B cell (primary cell): Measurements from ENCODE around the gene FBXW4. TPM values are rescaled to one million over a fixed set of nuclear protein-coding genes. Genes with fewer than 3 reads are reported as not detected.

Experiments
- ATAC-seq: fragments of 200-7000 bp; cut with Tn5 transposase; one replicate; pipeline ENCODE4 v1.10.0; 2021; ENCODE audit warnings: low read depth, mild to moderate bottlenecking, moderate number of reproducible peaks, moderate library complexity
- CTCF ChIA-PET: fragments of 350-600 bp; sonication (Branson Sonifier 250); formaldehyde crosslinking; loops from one replicate; lab custom pipeline; 2021; ENCODE audit warnings: antibody characterized with exemption, inconsistent platforms; lab: Charles Lee
- POLR2A ChIA-PET: fragments of 350-600 bp; sonication (Branson Sonifier 250); formaldehyde crosslinking; loops from one replicate; lab custom pipeline; 2021; ENCODE audit warnings: antibody characterized with exemption; lab: Charles Lee
- DNase-seq: peaks from one replicate; pipeline ENCODE4 v3.0.0; 2013
- H2AFZ ChIP-seq: 2 replicates; pipeline ENCODE4 v1.6.1; 2012; ENCODE audit warnings: mild to moderate bottlenecking, low read depth, low read length; ENCODE audit not compliant: insufficient read depth, poor library complexity, severe bottlenecking
- H3K27ac ChIP-seq, 2 donors: 1 replicate in 1 of 2; 2 replicates in 1 of 2; pipeline ENCODE4 v1.5.1; 2012 to 2013; ENCODE audit warnings: low read length in 2 of 2, mild to moderate bottlenecking in 2 of 2, moderate library complexity in 1 of 2
- H3K27me3 ChIP-seq, 4 experiments: fragments of 200-600 bp in 1 of 4; sonication (generic) in 1 of 4; replicated peaks in 1 of 4; 1 replicate in 2 of 4; 2 replicates in 2 of 4; pipeline versions ENCODE4 v1.6.1 to v1.7.0; 2013 to 2016; ENCODE audit warnings: low read length in 3 of 4, mild to moderate bottlenecking in 2 of 4, mixed read lengths in 1 of 4, moderate library complexity in 1 of 4; ENCODE audit not compliant: insufficient read depth in 4 of 4, control insufficient read depth in 3 of 4; ENCODE audit errors: control extremely low read depth in 1 of 4
- H3K36me3 ChIP-seq, 2 experiments: replicated peaks in 1 of 2; 1 replicate in 1 of 2; 2 replicates in 1 of 2; pipeline versions ENCODE4 v1.6.1 to v1.7.1; 2013; ENCODE audit warnings: low read length in 1 of 2; ENCODE audit not compliant: insufficient read depth in 2 of 2, control insufficient read depth in 1 of 2; ENCODE audit errors: control extremely low read depth in 1 of 2, extremely low read depth in 1 of 2
- H3K4me1 ChIP-seq, 2 donors: fragments of 200-600 bp in 1 of 2; sonication (generic) in 1 of 2; 1 replicate in 1 of 2; 2 replicates in 1 of 2; pipeline versions ENCODE4 v1.5.1 to v1.6.1; 2013 to 2017; ENCODE audit warnings: low read length in 2 of 2; ENCODE audit not compliant: control insufficient read depth in 2 of 2, insufficient read depth in 2 of 2
- H3K4me2 ChIP-seq: replicated peaks from 2 replicates; pipeline ENCODE3; 2012; ENCODE audit warnings: mild to moderate bottlenecking, low read depth, low read length; ENCODE audit not compliant: poor library complexity, severe bottlenecking
- H3K4me3 ChIP-seq, 5 experiments: fragments of 200-600 bp in 1 of 5; sonication (generic) in 1 of 5; 1 replicate in 3 of 5; 2 replicates in 2 of 5; pipeline versions ENCODE4 v1.5.1 to v1.7.0; 2011 to 2016; ENCODE audit warnings: low read length in 4 of 5, mild to moderate bottlenecking in 4 of 5, low read depth in 2 of 5, control low read depth in 1 of 5, moderate library complexity in 1 of 5; ENCODE audit not compliant: insufficient read depth in 1 of 5; ENCODE audit errors: control extremely low read depth in 1 of 5, extremely low read depth in 1 of 5
- H3K79me2 ChIP-seq: fragments of 200-600 bp; sonication (generic); one replicate; pipeline ENCODE4 v1.6.0; 2016; ENCODE audit warnings: low read length; ENCODE audit not compliant: control insufficient read depth, insufficient read depth
- H3K9ac ChIP-seq: fragments of 200-600 bp; sonication (generic); 2 replicates; pipeline ENCODE4 v1.6.1; 2017; ENCODE audit warnings: mild to moderate bottlenecking, low read length, moderate library complexity
- H3K9me3 ChIP-seq, 3 donors: one replicate each; pipeline versions ENCODE4 v1.6.1 to v1.7.1; 2013; ENCODE audit warnings: low read length in 2 of 3; ENCODE audit not compliant: control insufficient read depth in 2 of 3, insufficient read depth in 1 of 3; ENCODE audit errors: control extremely low read depth in 1 of 3
- H4K20me1 ChIP-seq: 2 replicates; pipeline ENCODE4 v1.6.0; 2012; ENCODE audit warnings: mild to moderate bottlenecking, low read length; ENCODE audit not compliant: insufficient read depth, control insufficient read depth, poor library complexity, severe bottlenecking
- H3K27ac Mint-ChIP-seq: one replicate; pipeline ENCODE4 v1.8.0; 2021; ENCODE audit warnings: mixed read lengths
- H3K27me3 Mint-ChIP-seq: one replicate; pipeline ENCODE4 v1.8.0; 2021; ENCODE audit warnings: mixed read lengths
- H3K4me1 Mint-ChIP-seq: one replicate; pipeline ENCODE4 v1.8.0; 2021; ENCODE audit warnings: mixed read lengths
- H3K4me3 Mint-ChIP-seq: one replicate; pipeline ENCODE4 v1.8.0; 2021; ENCODE audit warnings: mixed read lengths
- H3K9me3 Mint-ChIP-seq: one replicate; pipeline ENCODE4 v1.8.0; 2022; ENCODE audit warnings: mixed read lengths; ENCODE audit not compliant: insufficient read depth
- EZH2 ChIP-seq: IDR thresholded peaks from 2 replicates; pipeline ENCODE4 v1.6.1; 2012; ENCODE audit warnings: borderline replicate concordance, low read depth, mild to moderate bottlenecking, moderate library complexity, low read length; ENCODE audit not compliant: insufficient read depth, poor library complexity, severe bottlenecking
- WGBS: methylation state at CpG from one replicate; pipeline ENCODE4 v1.1.5; 2013; ENCODE audit warnings: missing lambda C conversion rate; ENCODE audit not compliant: insufficient coverage; 5-methylcytosine and 5-hydroxymethylcytosine counted together
- intact Hi-C: fragments of 100-400 bp; cut with micrococcal nuclease; formaldehyde crosslinking; loops from one replicate; pipeline ENCODE4 v1.10.0; 2022
- polyA plus RNA-seq: library from polyadenylated mRNA; depleted of rRNA; stranded (reverse); fragments of >200 nt; gene quantifications from 2 replicates; pipeline ENCODE4 v1.2.3, GENCODE V29; 2012
- total RNA-seq, 2 donors: library from RNA; stranded (reverse); fragments of 120-200 nt in 1 of 2; gene quantifications; 1 replicate in 1 of 2; 2 replicates in 1 of 2; pipeline versions ENCODE4 v1.2.3 to v1.2.4, GENCODE V29; 2013 to 2022
- TF ChIP-seq, protein P1 (sequence below): fragments of 200-600 bp; IDR thresholded peaks from one replicate; pipeline ENCODE4 v1.8.0; 2022; ENCODE audit warnings: antibody characterized with exemption, mild to moderate bottlenecking

FBXW4 gene
- total and polyA plus RNA-seq, 2 donors (not counting 1 experiment from before 2014, with no cell fraction given) = 72.9 to 99.6 TPM

- H3K36me3 ChIP-seq = peaks cover 0 to 72% of the 10 kb centered on the region in 2 experiments
- Mint-ChIP-seq H3K27ac (no peak overlapping the region), H3K4me3 (no peak overlapping the region), H3K4me1 (peaks cover 20% of the 10 kb centered on the region), H3K27me3 (no peaks in the 10 kb centered on the region), H3K9me3 (no peaks in the 10 kb centered on the region)
- no peak overlapping the region for H2AFZ ChIP-seq
- CTCF ChIA-PET = no interaction called here
- no peak for DNase-seq
- peaks cover 36% of the 10 kb centered on the region for H4K20me1 ChIP-seq
- WGBS = 100% methylated on average over 8 of the region's 13 CpGs
- no peak for TF ChIP-seq EZH2
- TF ChIP-seq, protein P1, sequence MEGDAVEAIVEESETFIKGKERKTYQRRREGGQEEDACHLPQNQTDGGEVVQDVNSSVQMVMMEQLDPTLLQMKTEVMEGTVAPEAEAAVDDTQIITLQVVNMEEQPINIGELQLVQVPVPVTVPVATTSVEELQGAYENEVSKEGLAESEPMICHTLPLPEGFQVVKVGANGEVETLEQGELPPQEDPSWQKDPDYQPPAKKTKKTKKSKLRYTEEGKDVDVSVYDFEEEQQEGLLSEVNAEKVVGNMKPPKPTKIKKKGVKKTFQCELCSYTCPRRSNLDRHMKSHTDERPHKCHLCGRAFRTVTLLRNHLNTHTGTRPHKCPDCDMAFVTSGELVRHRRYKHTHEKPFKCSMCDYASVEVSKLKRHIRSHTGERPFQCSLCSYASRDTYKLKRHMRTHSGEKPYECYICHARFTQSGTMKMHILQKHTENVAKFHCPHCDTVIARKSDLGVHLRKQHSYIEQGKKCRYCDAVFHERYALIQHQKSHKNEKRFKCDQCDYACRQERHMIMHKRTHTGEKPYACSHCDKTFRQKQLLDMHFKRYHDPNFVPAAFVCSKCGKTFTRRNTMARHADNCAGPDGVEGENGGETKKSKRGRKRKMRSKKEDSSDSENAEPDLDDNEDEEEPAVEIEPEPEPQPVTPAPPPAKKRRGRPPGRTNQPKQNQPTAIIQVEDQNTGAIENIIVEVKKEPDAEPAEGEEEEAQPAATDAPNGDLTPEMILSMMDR = no peak
- no peaks in the 10 kb centered on the region for H3K9me3 ChIP-seq
- no peak overlapping the region for H3K4me2 ChIP-seq
- H3K9ac ChIP-seq = no peak overlapping the region
- no peaks in the 10 kb centered on the region for H3K79me2 ChIP-seq
- intact Hi-C loops = no loop called here
- no peak overlapping the region for H3K4me3 ChIP-seq
- H3K27ac ChIP-seq = no peak overlapping the region
- ATAC-seq = no peak
- peaks cover 19 to 23% of the 10 kb centered on the region in 2 donors for H3K4me1 ChIP-seq
- POLR2A ChIA-PET = no interaction called here
- no peaks in the 10 kb centered on the region for H3K27me3 ChIP-seq
Measured at GRCh38 chr10:101614663-101615524, 80.1 kb downstream of the FBXW4 start.

GRCh38 chr10:101613646-101614045, 81.3 kb downstream of the FBXW4 start:
- Histone ChIP-seq H3K27me3 (no peaks in the 10 kb centered on the region), H3K27ac (no peak overlapping the region), H3K9ac (no peak overlapping the region), H2AFZ (no peak overlapping the region), H4K20me1 (peaks cover 23% of the 10 kb centered on the region), H3K4me1 (peaks cover 13 to 16% of the 10 kb centered on the region in 2 donors), H3K9me3 (no peaks in the 10 kb centered on the region), H3K4me2 (no peak overlapping the region), H3K36me3 (peaks cover 0 to 75% of the 10 kb centered on the region in 2 experiments), H3K4me3 (no peak overlapping the region), H3K79me2 (no peaks in the 10 kb centered on the region)
- Mint-ChIP-seq H3K4me1 (peaks cover 14% of the 10 kb centered on the region), H3K9me3 (no peaks in the 10 kb centered on the region), H3K4me3 (no peak overlapping the region), H3K27me3 (no peaks in the 10 kb centered on the region), H3K27ac (no peak overlapping the region)
- TF ChIP-seq, protein P1 = no peak
- no peak for TF ChIP-seq EZH2
- no peak for ATAC-seq
- WGBS = 93% methylated on average over 3 of the region's 3 CpGs
- ChIA-PET POLR2A (no interaction called here), CTCF (no interaction called here)
- DNase-seq = no peak
- intact Hi-C loops = no loop called here
